ENCODE results near the gene TMEM179B.

DNA sequence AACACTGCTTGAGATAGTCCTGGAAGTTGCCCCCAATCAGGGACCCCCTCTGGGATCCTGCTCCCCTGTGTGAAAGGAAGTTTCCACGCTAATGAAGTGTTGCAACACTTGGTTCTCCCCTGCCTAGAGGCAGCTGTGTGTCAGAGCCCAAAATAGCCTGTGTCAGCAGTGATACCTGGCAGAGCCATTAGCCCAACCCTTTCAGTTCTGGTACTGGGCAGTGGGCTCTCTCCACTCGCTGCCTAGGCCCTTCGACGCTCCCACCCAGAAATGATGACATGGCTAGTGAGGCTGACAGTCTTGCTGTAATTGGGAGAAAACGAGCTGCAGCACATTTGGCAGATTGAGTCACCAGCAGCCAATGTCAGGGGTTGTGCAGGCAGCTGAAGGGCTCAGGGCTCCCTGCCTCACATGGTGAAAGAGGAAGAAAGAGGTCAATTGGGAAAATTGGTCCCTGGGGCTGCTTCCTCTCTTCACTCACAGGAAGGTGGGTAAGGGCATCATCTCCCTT, 19.5 kb downstream of the TMEM179B start:
- TF ChIP-seq, protein P1, sequence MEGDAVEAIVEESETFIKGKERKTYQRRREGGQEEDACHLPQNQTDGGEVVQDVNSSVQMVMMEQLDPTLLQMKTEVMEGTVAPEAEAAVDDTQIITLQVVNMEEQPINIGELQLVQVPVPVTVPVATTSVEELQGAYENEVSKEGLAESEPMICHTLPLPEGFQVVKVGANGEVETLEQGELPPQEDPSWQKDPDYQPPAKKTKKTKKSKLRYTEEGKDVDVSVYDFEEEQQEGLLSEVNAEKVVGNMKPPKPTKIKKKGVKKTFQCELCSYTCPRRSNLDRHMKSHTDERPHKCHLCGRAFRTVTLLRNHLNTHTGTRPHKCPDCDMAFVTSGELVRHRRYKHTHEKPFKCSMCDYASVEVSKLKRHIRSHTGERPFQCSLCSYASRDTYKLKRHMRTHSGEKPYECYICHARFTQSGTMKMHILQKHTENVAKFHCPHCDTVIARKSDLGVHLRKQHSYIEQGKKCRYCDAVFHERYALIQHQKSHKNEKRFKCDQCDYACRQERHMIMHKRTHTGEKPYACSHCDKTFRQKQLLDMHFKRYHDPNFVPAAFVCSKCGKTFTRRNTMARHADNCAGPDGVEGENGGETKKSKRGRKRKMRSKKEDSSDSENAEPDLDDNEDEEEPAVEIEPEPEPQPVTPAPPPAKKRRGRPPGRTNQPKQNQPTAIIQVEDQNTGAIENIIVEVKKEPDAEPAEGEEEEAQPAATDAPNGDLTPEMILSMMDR (IDR thresholded peaks at IDR 0.05; ENCODE audit: low read depth, low read length), result no peak
- no peak for TF ChIP-seq EZH2phosphoT487 (IDR thresholded peaks at IDR 0.05; ENCODE audit: low read depth)

Measured in OCI-LY3 (cell line).